ENCODE data around the gene SYT1.

- TF ChIP-seq CTCF (IDR thresholded peaks at IDR 0.05 in 8 of 11, conservative IDR thresholded peaks at IDR 0.05 in 3 of 11) (peak in 7 of 11 experiments; percentile 23 to 69 (median 50)), POLR2A (IDR thresholded peaks at IDR 0.05) (no peak)
These were observed 509.4 kb downstream of the SYT1 start for GRCh38 chr12:79373896-79374499.
